Common myeloid progenitor, CD34-positive (primary cell): ENCODE measurements around the gene TNKS1BP1.

Experiments used
- CTCF ChIA-PET: fragments of 350-600 bp; sonication (Branson Sonifier 250); formaldehyde crosslinking; loops from one replicate; lab custom pipeline; 2021; ENCODE audit warnings: antibody characterized with exemption; lab: Charles Lee
- POLR2A ChIA-PET: fragments of 350-600 bp; sonication (Branson Sonifier 250); formaldehyde crosslinking; loops from one replicate; lab custom pipeline; 2021; ENCODE audit warnings: antibody characterized with exemption; lab: Charles Lee
- DNase-seq, 3 donors: peaks; one replicate each; pipeline versions ENCODE4 v3.0.0 to v3.0.0-alpha.2; 2013
- H3K27ac ChIP-seq, 2 experiments: 1 replicate in 1 of 2; 2 replicates in 1 of 2; pipeline ENCODE4 v1.7.0; 2013; ENCODE audit warnings: inconsistent platforms in 2 of 2, low read length in 2 of 2, mild to moderate bottlenecking in 2 of 2, low read depth in 1 of 2, moderate library complexity in 1 of 2; ENCODE audit not compliant: severe bottlenecking in 2 of 2, insufficient read depth in 1 of 2, poor library complexity in 1 of 2
- H3K27me3 ChIP-seq, 5 experiments: replicated peaks in 2 of 5; 1 replicate in 3 of 5; 2 replicates in 2 of 5; pipeline versions ENCODE4 v1.6.1 to v1.7.0; 2013; ENCODE audit warnings: low read length in 4 of 5, mild to moderate bottlenecking in 2 of 5, moderate library complexity in 2 of 5, inconsistent platforms in 1 of 5; ENCODE audit not compliant: insufficient read depth in 5 of 5, control insufficient read depth in 4 of 5
- H3K36me3 ChIP-seq, 4 experiments: 1 replicate in 2 of 4; 2 replicates in 2 of 4; pipeline versions ENCODE4 v1.6.1 to v1.7.0; 2013; ENCODE audit warnings: low read length in 3 of 4, control low read depth in 1 of 4, mild to moderate bottlenecking in 1 of 4; ENCODE audit not compliant: control insufficient read depth in 4 of 4, insufficient read depth in 4 of 4
- H3K4me1 ChIP-seq, 4 experiments: 1 replicate in 3 of 4; 2 replicates in 1 of 4; pipeline versions ENCODE4 v1.6.1 to v1.7.1; 2013; ENCODE audit warnings: low read length in 3 of 4, mild to moderate bottlenecking in 3 of 4, control low read depth in 1 of 4, inconsistent platforms in 1 of 4, moderate library complexity in 1 of 4; ENCODE audit not compliant: control insufficient read depth in 4 of 4, insufficient read depth in 4 of 4; ENCODE audit errors: control extremely low read depth in 1 of 4
- H3K4me3 ChIP-seq, 7 experiments: 1 replicate in 4 of 7; 2 replicates in 3 of 7; pipeline versions ENCODE4 v1.5.1 to v1.7.0; 2013; ENCODE audit warnings: mild to moderate bottlenecking in 7 of 7, low read length in 6 of 7, moderate library complexity in 6 of 7, inconsistent platforms in 2 of 7, low read depth in 2 of 7, control low read depth in 1 of 7; ENCODE audit not compliant: insufficient read depth in 4 of 7, control insufficient read depth in 1 of 7; ENCODE audit errors: extremely low read depth in 1 of 7
- H3K9me3 ChIP-seq, 5 experiments: 1 replicate in 4 of 5; 2 replicates in 1 of 5; pipeline versions ENCODE4 v1.6.1 to v1.7.1; 2013; ENCODE audit warnings: low read length in 4 of 5, mild to moderate bottlenecking in 2 of 5, inconsistent platforms in 1 of 5, low read depth in 1 of 5, moderate library complexity in 1 of 5; ENCODE audit not compliant: control insufficient read depth in 4 of 5, insufficient read depth in 2 of 5; ENCODE audit errors: control extremely low read depth in 1 of 5
- WGBS: methylation state at CpG from one replicate; pipeline ENCODE4 v1.1.5; 2013; ENCODE audit not compliant: insufficient coverage; 5-methylcytosine and 5-hydroxymethylcytosine counted together

The TNKS1BP1 gene

GRCh38 chr11:57263351-57263750 lies 61.4 kb downstream of the TNKS1BP1 start:
- ChIA-PET CTCF (interaction anchor here (1.4 kb wide), 1 partner anchor 14 kb away, joined by 4 read pairs; no protein-coding TSS in a partner anchor), POLR2A (no interaction called here)
- DNase-seq = no peak

DNA sequence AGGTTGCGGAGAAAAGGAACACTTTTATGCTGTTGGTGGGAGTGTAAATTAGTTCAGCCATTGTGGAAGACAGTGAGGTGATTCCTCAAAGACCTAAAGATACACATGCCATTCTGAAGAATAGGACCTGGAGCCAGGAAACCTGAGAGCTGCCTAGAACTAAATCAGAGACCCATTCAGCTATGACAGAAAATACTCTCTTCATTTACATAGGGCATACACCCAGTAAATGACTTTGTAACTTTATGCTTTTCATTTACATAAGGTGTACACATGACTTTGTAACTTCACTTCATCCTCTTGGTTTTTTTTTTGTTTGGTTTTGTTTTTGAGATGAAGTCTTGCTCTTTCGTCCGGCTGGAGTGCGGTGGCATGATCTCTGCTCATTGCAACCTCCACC lies 62.6 kb downstream of the TNKS1BP1 start:
- Histone ChIP-seq H3K4me3 (no peak overlapping the region), H3K27me3 (peaks cover 0 to 16% (median 2%) of the 10 kb centered on the region in 5 experiments), H3K36me3 (no peaks in the 10 kb centered on the region), H3K9me3 (peaks cover 0 to 22% (median 2%) of the 10 kb centered on the region in 5 experiments), H3K27ac (no peak overlapping the region), H3K4me1 (no peaks in the 10 kb centered on the region)
- CTCF ChIA-PET = interaction anchor here (1.1 kb wide), 1 partner anchor 13 kb away, joined by 4 read pairs; no protein-coding TSS in a partner anchor
- DNase-seq = no peak
- WGBS = 50% methylated on average over 2 of the region's 4 CpGs
- POLR2A ChIA-PET = no interaction called here

More at GRCh38 chr11:57263351-57263750, 61.4 kb downstream of the TNKS1BP1 start:
- Histone ChIP-seq H3K4me1 (no peaks in the 10 kb centered on the region), H3K27ac (no peak overlapping the region), H3K4me3 (no peak overlapping the region), H3K36me3 (no peaks in the 10 kb centered on the region), H3K27me3 (peaks cover 0 to 15% (median 2%) of the 10 kb centered on the region in 5 experiments), H3K9me3 (peaks cover 0 to 22% (median 6%) of the 10 kb centered on the region in 5 experiments)
- 92% methylated on average over 6 of the region's 7 CpGs for WGBS

DNA sequence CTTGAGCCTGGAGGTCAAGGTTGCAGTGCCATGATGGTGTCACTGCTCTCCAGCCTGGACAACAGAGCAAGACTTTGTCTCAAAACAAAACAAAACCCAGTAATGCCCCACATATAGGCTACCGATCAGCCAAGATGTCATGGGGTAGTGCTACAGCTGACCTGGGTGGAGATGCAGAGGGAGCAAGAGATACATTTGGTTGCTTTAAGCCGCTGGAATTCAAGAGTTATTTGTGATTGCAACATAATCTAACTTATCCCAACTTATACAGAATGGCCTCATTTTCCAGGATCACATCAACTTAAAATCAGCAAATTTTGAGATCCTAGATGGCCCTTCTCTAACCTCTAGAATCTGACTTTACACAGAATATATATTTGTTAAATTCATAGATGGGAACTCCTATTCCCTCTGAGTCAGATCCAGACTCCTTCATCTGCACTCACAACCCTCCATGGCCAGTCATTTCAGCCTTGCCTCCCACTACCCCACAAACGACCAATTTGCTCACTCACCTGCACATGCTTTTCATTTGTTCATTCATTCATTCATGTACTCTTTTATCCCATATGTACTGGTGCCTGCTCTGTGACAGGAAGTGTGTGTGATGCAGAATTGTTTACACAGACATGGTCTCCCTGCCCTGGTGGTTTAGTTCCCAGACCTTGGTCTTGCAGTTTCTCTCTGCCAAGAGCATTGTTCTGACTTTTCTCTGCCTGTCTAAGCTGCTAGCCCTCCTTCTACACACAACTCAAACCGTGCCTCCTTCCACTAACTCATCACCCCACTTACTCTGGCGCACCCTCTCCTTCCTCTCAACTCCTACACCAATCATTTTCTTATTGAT lies 63.6 kb downstream of the TNKS1BP1 start:
- POLR2A ChIA-PET = no interaction called here
- CTCF ChIA-PET = interaction anchor here (1.1 to 1.3 kb wide), 3 partner anchors 11 to 14 kb away, joined by 3 to 10 read pairs (median 4); no protein-coding TSS in a partner anchor
- Histone ChIP-seq H3K4me3 (no peak overlapping the region), H3K4me1 (no peaks in the 10 kb centered on the region), H3K27me3 (peaks cover 0 to 20% (median 2%) of the 10 kb centered on the region in 5 experiments), H3K36me3 (no peaks in the 10 kb centered on the region), H3K27ac (no peak overlapping the region), H3K9me3 (peaks cover 0 to 22% (median 2%) of the 10 kb centered on the region in 5 experiments)
- no peak for DNase-seq
- WGBS = 100% methylated on average over 2 of the region's 5 CpGs

DNA sequence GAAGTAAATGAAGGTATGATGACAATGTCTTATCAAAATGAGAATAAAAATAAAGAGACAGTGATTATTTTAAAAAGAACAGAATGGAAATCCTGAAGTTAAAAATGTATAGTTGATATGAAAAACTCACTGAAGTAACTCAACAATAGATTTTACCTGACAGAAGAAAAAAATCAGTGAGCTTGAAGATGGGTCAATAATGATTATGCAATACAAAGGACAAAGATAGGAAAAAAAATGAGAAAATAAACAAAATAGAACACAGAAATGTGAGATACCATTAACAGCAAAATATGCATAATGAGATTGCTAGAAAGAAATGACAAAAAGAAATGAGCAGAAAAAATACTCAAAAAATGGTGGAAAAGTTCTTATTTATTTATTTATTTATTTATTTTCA lies 68.6 kb downstream of the TNKS1BP1 start:
- Histone ChIP-seq H3K4me1 (peaks cover 0 to 6% (median 0%) of the 10 kb centered on the region in 4 experiments), H3K27me3 (peaks cover 2 to 54% (median 21%) of the 10 kb centered on the region in 5 experiments), H3K4me3 (no peak overlapping the region), H3K9me3 (peaks cover 0 to 18% (median 0%) of the 10 kb centered on the region in 5 experiments), H3K36me3 (no peaks in the 10 kb centered on the region), H3K27ac (no peak overlapping the region)
- ChIA-PET POLR2A (no interaction called here), CTCF (no interaction called here)
- DNase-seq = no peak

- Histone ChIP-seq H3K27me3 (peaks cover 2 to 55% (median 24%) of the 10 kb centered on the region in 5 experiments), H3K4me3 (no peak overlapping the region), H3K9me3 (peaks cover 0 to 18% (median 0%) of the 10 kb centered on the region in 5 experiments), H3K36me3 (no peaks in the 10 kb centered on the region), H3K27ac (no peak overlapping the region), H3K4me1 (peaks cover 0 to 6% (median 0%) of the 10 kb centered on the region in 4 experiments)
- CTCF ChIA-PET = no interaction called here
- POLR2A ChIA-PET = no interaction called here
- WGBS = 14% methylated on average over 1 of the region's 1 CpG
- no peak for DNase-seq
These were observed 69.1 kb downstream of the TNKS1BP1 start for GRCh38 chr11:57255618-57256017.

- no peak for DNase-seq
- no peaks in the 10 kb centered on the region for H3K36me3 ChIP-seq
- no peak overlapping the region for H3K27ac ChIP-seq
- peaks cover 0 to 18% (median 0%) of the 10 kb centered on the region in 5 experiments for H3K9me3 ChIP-seq
- ChIA-PET CTCF (interaction anchor here (1.1 kb wide), 1 partner anchor 123 kb away, joined by 3 read pairs; no protein-coding TSS in a partner anchor), POLR2A (no interaction called here)
- H3K27me3 ChIP-seq = peaks cover 2 to 55% (median 24%) of the 10 kb centered on the region in 5 experiments
- H3K4me3 ChIP-seq = no peak overlapping the region
- peaks cover 0 to 6% (median 0%) of the 10 kb centered on the region in 4 experiments for H3K4me1 ChIP-seq
These were observed 70.1 kb downstream of the TNKS1BP1 start for GRCh38 chr11:57254631-57255030.
